Right renal cortex interstitium (tissue), 3 donors: ENCODE measurements around the gene SERINC4. TPM values are rescaled to one million over a fixed set of nuclear protein-coding genes. Genes with fewer than 3 reads are reported as not detected.
"Not testable (repeated sequence)": the region's sequence is repeated elsewhere in the genome, so short reads cannot be mapped to it uniquely, and the experiment has no call there.

Experiments used
- DNase-seq, 3 donors: peaks; one replicate each; pipeline ENCODE4 v3.0.0-alpha.2; 2013; ENCODE audit warnings: low read depth in 3 of 3, low spot score in 2 of 3
- polyA plus RNA-seq, 3 donors: library from polyadenylated mRNA; unstranded; fragments of 120-200 nt; gene quantifications; one replicate each; pipeline ENCODE4 v1.2.1, GENCODE V29; 2013; ENCODE audit not compliant: insufficient read length in 3 of 3

SERINC4 gene
- polyA plus RNA-seq = under 1 TPM in 1 of 3 donors, not detected in 2; 0.23 TPM

DNA sequence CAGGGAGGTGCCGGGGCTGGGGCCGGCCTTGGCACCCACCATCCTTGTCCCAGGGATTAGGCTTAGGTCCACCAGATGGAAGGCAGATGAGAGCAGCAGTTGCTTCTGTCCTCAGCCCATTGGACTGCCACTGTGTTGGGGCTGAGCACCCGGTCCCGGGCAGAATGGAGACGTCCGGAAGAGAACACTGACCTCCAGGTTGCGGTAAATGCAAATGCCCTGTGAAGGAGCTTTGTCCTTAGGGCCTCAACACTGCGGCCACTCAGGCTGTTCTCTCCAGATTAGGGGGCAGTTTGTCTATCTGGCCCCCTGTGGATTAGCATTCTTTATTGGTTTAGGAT, at the start of gene SERINC4:
SERINC4 (minus strand) TSS at position 276 of the 341 bp plus-strand sequence; CDS start at position 42, 234 bp downstream.
- no peak for DNase-seq

DNA sequence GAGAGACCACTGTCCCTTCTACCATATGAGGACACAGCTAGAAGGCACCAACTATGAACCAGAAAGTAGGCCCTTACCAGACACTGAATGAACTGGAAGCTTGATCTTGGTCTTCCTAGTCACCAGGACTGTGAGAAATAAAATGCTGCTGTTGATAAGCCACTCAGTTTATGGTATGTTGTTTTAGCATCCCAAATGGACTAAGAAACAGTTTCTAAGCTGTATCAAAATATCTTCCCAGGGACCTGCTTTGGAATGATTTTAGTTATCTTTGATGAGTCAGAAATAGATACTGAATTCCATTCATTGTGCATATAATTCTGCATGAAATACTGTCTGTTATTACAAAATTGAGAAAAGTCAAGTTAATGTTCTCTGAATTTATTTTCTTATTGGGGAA, 45.4 kb upstream of the SERINC4 start:
- no peak for DNase-seq

DNA sequence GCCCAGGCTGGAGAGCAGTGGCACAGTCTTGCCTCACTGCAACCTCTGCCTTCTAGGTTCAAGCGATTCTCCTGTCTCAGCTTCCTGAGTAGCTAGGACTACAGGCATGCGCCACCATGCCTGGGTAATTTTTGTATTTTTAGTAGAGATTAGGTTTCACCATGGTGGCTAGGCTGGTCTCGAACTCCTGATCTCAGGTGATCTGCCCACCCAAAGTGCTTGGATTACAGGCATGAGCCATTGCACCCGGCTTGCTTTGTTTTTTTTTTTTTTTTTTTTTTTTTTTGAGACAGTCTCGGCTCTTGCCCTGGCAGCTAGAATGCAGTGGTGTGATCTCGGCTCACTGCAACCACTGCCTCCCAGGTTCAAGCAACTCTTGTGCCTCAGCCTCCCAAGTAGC, 32.5 kb upstream of the SERINC4 start:
- not testable (repeated sequence) for DNase-seq

DNA sequence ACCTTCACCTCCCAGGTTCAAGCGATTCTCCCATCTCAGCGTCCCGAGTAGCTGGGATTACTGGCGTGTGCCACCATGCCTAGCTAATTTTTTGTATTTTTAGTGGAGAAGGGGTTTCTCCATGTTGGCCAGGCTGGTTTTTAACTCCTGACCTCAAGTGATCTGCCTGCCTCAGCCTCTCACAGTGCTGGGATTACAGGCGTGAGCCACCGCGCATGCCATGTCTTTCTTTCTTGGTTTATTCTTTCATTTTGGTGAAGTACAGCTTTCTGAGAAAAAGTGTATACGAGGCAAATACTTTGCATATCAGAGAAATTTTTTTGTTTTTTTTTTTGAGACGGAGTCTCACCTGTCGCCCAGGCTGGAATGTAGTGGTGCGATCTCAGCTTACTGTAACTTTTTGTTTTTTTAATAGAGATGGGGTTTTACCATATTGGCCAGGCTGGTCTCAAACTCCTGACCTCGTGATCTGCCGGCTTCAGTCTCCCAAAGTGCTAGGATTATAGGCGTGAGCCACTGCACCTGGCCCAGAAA, 31.6 kb upstream of the SERINC4 start:
- DNase-seq = not testable (repeated sequence)

DNA sequence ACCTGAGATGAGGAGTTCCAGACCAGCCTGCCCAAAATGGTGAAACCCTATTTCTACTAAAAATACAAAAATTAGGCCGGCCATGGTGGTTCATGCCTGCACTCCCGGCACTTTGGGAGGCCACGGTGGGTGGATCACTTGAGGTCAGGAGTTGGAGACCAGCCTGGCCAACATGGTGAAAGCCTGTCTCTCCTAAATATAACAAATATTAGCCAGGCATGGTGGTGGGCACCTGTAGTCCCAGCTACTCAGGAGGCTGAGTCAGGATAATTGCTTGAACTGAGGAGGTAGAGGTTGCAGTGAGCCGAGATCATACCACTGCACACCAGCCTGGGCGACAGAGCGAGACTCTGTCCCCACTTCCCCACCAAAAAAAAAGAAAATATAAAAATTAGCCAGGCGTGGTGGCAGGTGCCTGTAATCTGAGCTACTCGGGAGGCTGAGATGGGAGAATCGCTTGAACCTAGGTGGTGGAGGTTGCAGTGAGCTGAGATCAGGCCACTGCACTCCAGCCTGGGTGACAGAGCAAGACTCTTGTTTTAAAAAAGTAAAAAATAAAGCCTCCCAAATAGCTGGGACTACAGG, 30.8 kb upstream of the SERINC4 start:
- not testable (repeated sequence) for DNase-seq

DNA sequence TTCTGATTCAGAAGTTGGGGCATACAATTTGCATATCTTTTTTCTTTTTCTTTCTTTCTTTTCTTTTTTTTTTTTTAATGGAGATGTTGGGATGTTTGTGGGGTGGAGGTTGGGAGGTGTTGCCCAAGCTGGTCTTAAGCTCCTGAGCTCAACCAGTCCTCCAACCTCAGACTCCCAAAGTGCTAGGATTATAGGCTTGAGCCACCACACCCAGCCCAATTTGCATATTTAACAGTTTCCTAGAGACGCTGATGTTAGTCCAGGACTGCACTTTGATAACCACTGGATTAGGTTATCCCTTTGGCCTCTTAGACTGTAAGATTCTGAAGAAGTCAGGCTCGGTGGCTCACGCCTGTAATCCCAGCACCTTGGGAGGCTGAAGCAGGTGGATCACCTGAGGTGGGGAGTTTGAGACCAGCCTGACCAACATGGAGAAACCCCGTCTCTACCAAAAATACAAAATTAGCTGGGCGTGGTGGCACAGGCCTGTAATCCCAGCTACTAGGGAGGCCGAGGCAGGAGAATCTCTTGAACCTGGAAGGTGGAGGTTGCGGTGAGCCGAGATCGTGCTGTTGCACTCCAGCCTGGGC, 30.0 kb upstream of the SERINC4 start:
- not testable (repeated sequence) for DNase-seq

DNA sequence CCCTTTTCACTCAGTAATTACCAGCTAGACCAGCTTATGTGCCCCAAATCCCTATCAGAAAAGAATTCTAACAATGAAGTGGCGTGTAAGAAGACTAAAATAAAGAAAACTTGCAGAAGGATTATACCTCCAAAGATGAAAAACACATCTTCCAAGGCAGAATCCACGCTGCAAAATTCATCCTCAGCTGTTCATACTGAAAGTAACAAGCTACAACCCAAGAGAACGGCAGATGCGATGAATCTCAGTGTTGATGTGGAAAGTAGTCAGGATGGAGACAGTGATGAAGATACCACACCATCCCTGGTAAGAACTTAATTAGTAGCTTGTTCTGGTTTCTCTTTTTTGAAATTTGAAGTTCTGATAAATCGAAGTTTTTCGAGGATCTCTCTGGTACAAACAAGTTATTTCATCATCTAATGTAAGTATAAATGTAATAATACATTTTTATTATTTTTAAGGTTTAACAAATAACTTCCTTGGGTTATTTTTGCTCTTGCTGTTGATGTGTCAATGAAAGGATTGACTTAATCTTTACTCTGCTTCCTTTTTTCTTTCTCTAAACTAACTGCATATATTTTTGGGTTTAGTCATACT, 28.1 kb upstream of the SERINC4 start:
- DNase-seq = no peak

DNA sequence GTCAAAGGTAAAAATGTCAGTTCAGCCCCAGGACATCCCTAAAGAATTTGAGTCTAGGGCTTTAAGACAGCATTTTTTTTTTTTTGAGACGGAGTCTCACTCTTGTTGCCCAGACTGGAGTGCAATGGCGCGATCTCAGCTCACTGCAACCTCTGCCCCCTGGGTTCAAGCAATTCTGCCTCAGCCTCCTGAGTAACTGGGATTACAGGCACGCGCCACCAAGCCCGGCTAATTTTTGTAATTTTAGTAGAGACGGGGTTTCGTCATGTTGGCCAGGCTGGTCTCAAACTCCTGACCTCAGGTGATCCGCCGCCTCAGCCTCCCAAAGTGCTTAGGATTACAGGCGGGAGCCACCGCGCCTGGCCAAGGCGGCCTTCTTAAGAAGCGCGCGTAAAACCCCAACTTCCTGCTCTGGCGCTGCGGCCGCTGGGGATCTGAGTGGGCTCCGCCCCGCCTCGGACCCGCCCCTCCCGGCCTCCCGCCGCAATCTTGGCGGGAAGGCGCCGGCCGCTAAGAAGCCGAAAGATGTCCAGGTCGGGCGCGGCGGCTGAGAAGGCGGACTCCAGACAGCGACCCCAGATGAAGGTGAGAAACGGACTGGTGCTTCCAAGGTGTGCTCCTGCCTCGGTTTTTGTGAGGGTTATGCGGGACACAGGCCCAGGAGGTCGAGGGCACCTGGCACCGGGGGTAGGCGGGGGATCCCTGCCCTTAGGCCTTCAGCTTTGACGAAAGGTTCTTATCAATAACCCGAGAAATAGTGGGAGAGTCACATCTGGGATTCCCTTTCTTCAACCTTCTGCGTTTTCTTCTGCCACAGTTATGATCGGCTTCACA, 26.7 kb upstream of the SERINC4 start, which contains the start of gene WDR76:
WDR76 (plus strand) TSS at position 495 of the 834 bp plus-strand sequence; CDS start at position 526, 31 bp downstream.
- peak; percentile 47 to 66 (median 50) for DNase-seq

DNA sequence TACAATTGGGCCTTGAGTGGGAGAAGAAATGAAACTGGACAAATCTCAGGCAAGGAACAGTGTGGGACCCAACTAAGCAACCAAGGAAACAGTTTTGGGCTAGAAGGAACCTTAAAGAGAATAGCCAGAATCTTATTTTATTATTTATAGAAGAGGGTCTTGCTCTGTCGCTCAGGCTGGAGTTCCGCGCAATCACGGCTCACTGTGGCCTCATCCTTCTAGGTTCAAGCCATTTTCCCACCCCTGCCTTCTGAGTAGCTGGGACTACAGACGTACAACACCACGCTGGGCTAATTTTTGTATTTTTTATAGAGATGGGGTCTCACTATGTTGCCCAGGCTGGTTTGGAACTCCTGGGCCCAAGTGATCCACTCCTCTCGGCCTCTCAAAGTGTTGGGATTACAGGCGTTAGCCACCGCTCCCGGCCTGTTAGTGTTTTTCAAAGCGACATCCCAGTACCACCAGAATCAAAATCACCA, 26.0 kb upstream of the SERINC4 start:
- DNase-seq = no peak

DNA sequence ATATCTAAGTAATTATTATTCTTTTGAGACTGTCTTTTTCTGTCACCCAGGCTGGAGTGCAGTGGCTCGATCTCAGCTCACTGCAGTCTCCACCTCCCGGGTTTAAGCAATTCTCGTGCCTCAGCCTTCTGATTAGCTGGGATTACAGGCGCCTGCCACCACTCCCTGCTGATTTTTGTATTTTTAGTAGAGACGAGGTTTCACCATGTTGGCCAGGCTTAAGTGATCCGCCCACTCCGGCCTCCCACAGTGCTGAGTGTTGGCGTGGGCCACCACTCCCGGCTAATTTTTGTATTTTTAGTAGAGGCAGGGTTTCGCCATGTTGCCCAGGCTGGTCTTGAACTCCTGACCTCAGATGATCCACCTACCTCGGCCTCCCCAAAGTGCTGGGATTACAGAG, 25.3 kb upstream of the SERINC4 start:
- not testable (repeated sequence) for DNase-seq

DNA sequence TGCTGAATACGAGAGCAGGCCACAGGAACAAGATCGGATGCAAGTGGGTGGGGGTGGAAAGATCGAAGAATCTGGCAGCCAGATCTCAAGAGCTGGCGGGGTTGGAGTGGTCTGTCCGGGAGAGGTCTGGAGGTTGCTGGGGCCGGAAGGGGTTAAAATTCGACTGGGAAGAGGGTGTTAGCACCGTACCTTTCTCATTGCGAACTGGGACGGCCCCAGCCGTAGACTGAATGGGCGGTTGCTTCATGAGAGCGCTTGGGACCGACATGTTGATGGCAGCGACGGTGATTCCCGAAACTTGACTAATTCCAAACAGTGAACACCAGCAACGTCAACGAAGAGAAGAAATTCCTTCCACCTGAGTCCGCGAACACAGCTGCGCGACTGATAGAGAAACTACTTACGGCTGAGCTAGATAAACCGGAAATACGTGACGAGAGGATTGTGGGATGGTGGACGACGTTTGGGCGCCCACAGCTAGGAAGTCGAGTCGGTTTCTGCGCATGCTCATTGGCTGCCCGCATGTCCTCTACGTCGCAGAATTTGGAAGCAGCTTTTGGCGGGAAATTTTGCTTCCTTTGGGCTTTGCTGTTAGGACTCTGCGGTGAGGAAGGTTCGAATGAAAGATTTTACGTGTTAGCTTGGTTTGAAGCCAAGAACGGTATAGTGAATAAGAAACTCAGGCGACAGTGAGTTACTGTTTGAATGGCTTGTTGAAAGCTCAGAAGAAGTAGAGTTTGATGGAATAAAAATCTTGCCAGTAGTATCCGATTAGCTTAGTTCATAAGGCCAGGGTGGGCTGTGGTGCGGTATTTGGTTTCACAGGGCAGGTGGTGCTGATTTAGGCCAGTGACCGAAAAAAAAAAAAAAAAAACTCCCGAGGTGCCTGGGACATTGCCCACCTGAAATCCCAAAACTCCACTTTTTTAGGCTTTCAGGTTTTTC, 24.6 kb upstream of the SERINC4 start, which contains the start of gene MFAP1:
MFAP1 (minus strand) TSS at position 389 of the 945 bp plus-strand sequence; CDS start at position 268, 121 bp downstream.
- DNase-seq = peak; percentile 88 to 93 (median 89)

DNA sequence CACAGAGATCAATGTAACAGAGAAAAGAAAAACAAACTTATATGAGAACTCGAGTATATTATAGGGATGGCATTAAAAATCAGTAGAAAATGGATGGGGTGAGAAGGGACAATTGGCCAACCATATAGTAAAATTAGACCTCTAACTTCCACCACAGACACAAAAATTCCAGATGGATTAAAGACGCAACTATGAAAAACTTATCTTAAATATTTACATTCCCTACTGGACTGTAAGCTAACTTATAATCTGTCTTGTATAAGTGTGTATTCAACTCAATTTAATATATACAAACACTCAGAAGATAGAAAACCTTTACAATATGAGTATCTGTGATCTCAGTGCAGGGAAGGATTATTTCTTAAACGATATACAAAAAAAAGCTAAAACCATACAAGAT, 21.5 kb upstream of the SERINC4 start:
- no peak for DNase-seq

DNA sequence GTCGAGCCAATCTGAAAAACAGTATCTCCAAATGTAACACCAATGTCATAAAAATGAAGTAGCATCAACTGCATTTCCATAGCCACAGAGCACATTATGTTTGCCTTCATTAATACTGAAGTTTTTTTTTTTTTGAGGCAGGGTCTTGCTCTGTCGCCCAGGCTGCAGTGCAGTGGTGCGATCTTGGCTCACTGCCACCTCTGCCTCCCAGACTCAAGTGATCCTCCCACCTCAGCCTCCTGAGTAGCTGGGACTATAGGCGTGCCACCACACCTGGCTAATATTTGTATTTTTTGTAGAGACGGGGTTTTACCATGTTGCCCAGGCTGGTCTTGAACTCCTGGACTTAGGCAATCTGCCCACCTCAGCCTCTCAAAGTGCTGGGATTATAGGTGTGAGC, 15.0 kb upstream of the SERINC4 start:
- not testable (repeated sequence) for DNase-seq

DNA sequence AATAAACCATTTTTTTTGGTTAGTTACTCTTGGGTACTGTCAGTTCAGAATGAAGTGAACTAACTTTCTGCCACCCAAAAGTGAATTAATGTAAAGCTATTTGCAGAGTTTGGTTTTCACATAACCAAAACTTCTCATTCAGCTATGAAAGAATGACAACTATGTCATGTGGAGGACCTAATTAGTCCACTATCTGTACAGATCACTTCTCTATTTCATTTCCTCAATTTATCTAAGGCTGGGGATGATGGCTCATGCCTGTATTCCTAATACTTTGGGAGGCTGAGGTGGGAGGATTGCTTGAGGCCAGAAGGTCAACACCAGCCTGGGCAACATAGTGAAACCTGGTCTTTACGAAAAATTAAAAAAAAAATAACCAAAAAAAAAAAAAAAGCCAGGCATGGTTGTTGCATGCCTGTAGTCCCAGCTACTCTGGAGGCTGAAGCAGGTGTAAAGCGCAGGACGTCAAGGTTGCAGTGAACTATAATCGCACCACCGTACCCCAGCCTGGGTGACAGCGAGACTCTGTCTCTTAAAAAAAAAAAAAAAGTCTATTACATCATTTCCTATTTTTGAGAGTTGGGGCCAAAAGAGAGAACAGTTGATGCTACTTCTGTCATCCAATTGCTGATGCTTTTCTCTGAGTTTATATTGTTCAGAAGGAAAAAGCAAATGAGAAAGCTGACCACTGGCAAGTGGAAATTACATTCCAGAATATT, 9.1 kb upstream of the SERINC4 start:
- no peak for DNase-seq

DNA sequence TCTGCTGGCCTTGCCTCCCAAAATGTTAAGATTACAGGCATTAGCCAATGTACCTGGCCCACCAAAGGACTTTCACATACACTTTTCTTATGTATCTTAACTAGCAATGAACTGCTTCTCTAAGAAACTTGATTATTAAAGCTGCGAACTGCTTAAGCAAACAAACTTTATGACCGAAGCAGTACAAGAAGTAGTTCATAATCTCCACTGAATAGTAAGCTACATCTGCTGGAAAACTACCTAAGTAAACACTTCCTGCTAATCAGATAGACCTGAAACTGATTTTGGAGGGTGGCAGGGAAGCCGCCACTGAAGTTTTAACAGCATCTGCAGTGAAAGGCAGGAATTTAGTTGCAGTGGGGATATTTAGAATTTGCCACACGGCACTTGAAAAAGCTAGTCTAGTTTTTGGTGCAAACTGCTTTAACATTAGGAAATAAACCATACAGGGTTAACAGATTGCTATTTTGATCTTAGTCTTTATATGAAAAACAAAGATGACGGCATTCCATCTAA, 8.5 kb upstream of the SERINC4 start:
- DNase-seq = no peak

DNA sequence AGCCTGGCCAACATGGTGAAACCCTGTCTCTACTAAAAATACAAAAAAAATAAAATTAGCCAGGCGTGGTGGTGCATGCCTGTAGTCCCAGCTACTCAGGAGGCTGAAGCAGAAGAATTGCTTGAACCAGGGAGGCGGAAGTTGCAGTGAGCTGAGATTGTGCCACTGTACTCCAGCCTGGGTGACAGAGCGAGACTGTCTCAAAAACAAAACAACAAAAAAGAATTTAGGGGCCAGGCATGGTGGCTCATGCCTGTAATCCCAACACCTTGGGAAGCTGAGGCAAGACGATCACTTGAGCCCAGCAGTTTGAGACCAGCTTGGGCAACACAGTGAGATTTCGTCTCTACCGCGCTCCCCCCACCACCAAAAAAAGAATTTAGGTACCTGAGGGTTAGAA, 2.7 kb upstream of the SERINC4 start:
- not testable (repeated sequence) for DNase-seq

DNA sequence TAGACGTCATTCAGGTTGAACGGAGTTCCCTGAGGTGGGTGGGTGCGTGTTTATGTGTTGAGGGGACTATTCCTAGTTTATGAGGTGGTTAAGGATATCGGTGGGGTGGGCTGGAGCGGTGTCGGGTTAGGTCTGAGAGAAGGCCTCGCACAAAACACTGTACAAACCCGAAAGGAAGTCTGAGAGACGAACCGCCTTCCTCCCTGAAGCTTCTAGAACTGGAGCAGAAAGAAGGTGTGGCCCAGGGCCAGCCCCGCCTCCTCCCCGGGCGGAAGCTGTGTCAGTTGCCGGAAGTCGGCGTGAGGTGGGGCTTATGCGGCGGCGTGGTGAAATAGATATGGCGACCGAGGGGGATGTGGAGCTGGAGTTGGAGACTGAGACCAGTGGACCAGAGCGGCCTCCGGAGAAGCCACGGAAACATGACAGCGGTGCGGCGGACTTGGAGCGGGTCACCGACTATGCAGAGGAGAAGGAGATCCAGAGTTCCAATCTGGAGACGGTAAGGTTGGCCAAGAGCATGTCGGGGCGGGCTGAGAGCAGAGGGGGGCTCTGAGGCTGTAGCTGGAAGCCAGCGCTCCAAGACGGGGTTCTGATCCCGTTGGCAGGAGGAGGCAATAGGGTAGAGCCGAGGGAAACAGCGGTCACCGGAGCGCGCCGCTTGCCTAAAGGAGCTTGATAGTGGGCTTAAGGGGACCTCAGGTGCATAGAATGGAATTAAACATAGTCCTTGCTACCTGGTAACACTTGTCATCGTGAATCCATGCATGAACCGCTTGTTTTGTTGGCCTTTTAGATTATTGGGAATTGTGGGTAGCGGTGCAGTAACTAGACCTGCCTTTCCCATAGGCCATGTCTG, 494 bp upstream of the SERINC4 start, which contains the start of gene HYPK:
HYPK (plus strand) TSS at position 314 of the 856 bp plus-strand sequence; CDS start at position 338, 24 bp downstream.
- DNase-seq = peak in 1 of 3 donors; percentile 84
